Measurements from ENCODE around the gene DECR2. TPM values are rescaled to one million over a fixed set of nuclear protein-coding genes. Genes with fewer than 3 reads are reported as not detected.

The DECR2 gene
- total and polyA plus RNA-seq, 4 donors = 42.2 to 210 (median 126) TPM

GRCh38 chr16:457732-458400 lies 56.2 kb downstream of the DECR2 start:
- Histone ChIP-seq H3K36me3 (ENCODE audit: control insufficient read depth in 4 of 4, insufficient read depth in 3 of 4, low read depth in 1 of 4, low read length in 3 of 4) (peaks cover 0 to 4% (median 1%) of the 10 kb centered on the region in 4 donors), H3K27me3 (ENCODE audit: control insufficient read depth in 4 of 4, insufficient read depth in 4 of 4, low read length in 3 of 4) (no peaks in the 10 kb centered on the region), H3K4me1 (ENCODE audit: control insufficient read depth in 4 of 4, insufficient read depth in 4 of 4, low read length in 3 of 4) (peaks cover 9 to 18% (median 16%) of the 10 kb centered on the region in 4 donors), H3K27ac (ENCODE audit: low read depth in 1 of 2, low read length in 2 of 2) (peak overlapping the region; percentile 57 to 79), H3K9ac (ENCODE audit: low read depth in 1 of 2, low read length in 2 of 2) (no peak overlapping the region), H3K4me3 (ENCODE audit: low read depth in 1 of 3, low read length in 3 of 3) (no peak overlapping the region), H3K9me3 (ENCODE audit: control insufficient read depth in 4 of 4, low read length in 3 of 4) (no peaks in the 10 kb centered on the region)
- no peak for DNase-seq (ENCODE audit: low spot score)
- TF ChIP-seq HNF4A (conservative IDR thresholded peaks at IDR 0.05) (peak; percentile 25 to 36), SP1 (IDR thresholded peaks at IDR 0.05) (peak; percentile 5), TAF1 (conservative IDR thresholded peaks at IDR 0.05) (no peak), FOXA1 (IDR thresholded peaks at IDR 0.05) (no peak), ATF3 (IDR thresholded peaks at IDR 0.05) (no peak)
- WGBS = 76% methylated on average over 14 of the region's 14 CpGs

- H3K4me1 ChIP-seq (ENCODE audit: control insufficient read depth in 4 of 4, insufficient read depth in 4 of 4, low read length in 3 of 4) = peaks cover 9 to 18% (median 16%) of the 10 kb centered on the region in 4 donors
- H3K9ac ChIP-seq (ENCODE audit: low read depth in 1 of 2, low read length in 2 of 2) = no peak overlapping the region
- no peak overlapping the region for H3K27ac ChIP-seq (ENCODE audit: low read depth in 1 of 2, low read length in 2 of 2)
- H3K4me3 ChIP-seq (ENCODE audit: low read depth in 1 of 3, low read length in 3 of 3) = no peak overlapping the region
- H3K27me3 ChIP-seq (ENCODE audit: control insufficient read depth in 4 of 4, insufficient read depth in 4 of 4, low read length in 3 of 4) = no peaks in the 10 kb centered on the region
- no peak for DNase-seq (ENCODE audit: low spot score)
- no peaks in the 10 kb centered on the region for H3K9me3 ChIP-seq (ENCODE audit: control insufficient read depth in 4 of 4, low read length in 3 of 4)
- H3K36me3 ChIP-seq (ENCODE audit: control insufficient read depth in 4 of 4, insufficient read depth in 3 of 4, low read depth in 1 of 4, low read length in 3 of 4) = peaks cover 0 to 4% (median 1%) of the 10 kb centered on the region in 4 donors
- no peak for TF ChIP-seq RAD21 (IDR thresholded peaks at IDR 0.05)
- no peak for TF ChIP-seq YY1 (IDR thresholded peaks at IDR 0.05)
- no peak for TF ChIP-seq FOXA2 (IDR thresholded peaks at IDR 0.05)
- 89% methylated on average over 7 of the region's 7 CpGs for WGBS
Measured at GRCh38 chr16:459761-460160, 58.1 kb downstream of the DECR2 start.

- 91% methylated on average over 20 of the region's 20 CpGs for WGBS
- no peak for DNase-seq (ENCODE audit: low spot score)
- H3K36me3 ChIP-seq (ENCODE audit: control insufficient read depth in 4 of 4, insufficient read depth in 3 of 4, low read depth in 1 of 4, low read length in 3 of 4) = peaks cover 0 to 4% (median 1%) of the 10 kb centered on the region in 4 donors
Measured at GRCh38 chr16:460787-461186, 59.1 kb downstream of the DECR2 start.

More at GRCh38 chr16:460787-461186, 59.1 kb downstream of the DECR2 start:
- Histone ChIP-seq H3K4me1 (ENCODE audit: control insufficient read depth in 4 of 4, insufficient read depth in 4 of 4, low read length in 3 of 4) (peaks cover 9 to 18% (median 16%) of the 10 kb centered on the region in 4 donors), H3K9ac (ENCODE audit: low read depth in 1 of 2, low read length in 2 of 2) (no peak overlapping the region), H3K27me3 (ENCODE audit: control insufficient read depth in 4 of 4, insufficient read depth in 4 of 4, low read length in 3 of 4) (no peaks in the 10 kb centered on the region), H3K27ac (ENCODE audit: low read depth in 1 of 2, low read length in 2 of 2) (no peak overlapping the region), H3K9me3 (ENCODE audit: control insufficient read depth in 4 of 4, low read length in 3 of 4) (no peaks in the 10 kb centered on the region), H3K4me3 (ENCODE audit: low read depth in 1 of 3, low read length in 3 of 3) (no peak overlapping the region)
- TF ChIP-seq YY1 (IDR thresholded peaks at IDR 0.05) (no peak), RAD21 (IDR thresholded peaks at IDR 0.05) (no peak), GABPA (IDR thresholded peaks at IDR 0.05 in 1 of 2, conservative IDR thresholded peaks at IDR 0.05 in 1 of 2) (no peak), ATF3 (IDR thresholded peaks at IDR 0.05) (no peak)

Small RNA genes within 50 kb of the gene (small RNA-seq; reads per million reads assigned to genes)
- gene RF00019 = not detected

Other genes with a start within 250 kb of the DECR2 start
- gene HBZ, start 249.2 kb upstream of the DECR2 start, total RNA-seq = 10 to 100 TPM in 1 of 2 donors, not detected in 1; 55.8 TPM
- gene HBZ, start 249.2 kb upstream of the DECR2 start, polyA plus RNA-seq = not detected
- 1,000 to 10,000 TPM in 1 of 2 donors, not detected in 1; 2,893 TPM for gene HBM, start 235.9 kb upstream of the DECR2 start, total RNA-seq
- under 1 TPM in 1 of 2 donors, not detected in 1; 0.28 TPM for gene HBM, start 235.9 kb upstream of the DECR2 start, polyA plus RNA-seq
- over 10,000 TPM in 1 of 2 donors, 1 to 10 TPM in 1; 2.8 to 36,951 TPM for gene HBA2, start 229.0 kb upstream of the DECR2 start, total RNA-seq
- gene HBA2, start 229.0 kb upstream of the DECR2 start, polyA plus RNA-seq = 10 to 100 TPM; 15.5 to 76.5 TPM
- gene HBA1, start 225.2 kb upstream of the DECR2 start, total RNA-seq = over 10,000 TPM in 1 of 2 donors, 1 to 10 TPM in 1; 3.5 to 19,034 TPM
- gene HBA1, start 225.2 kb upstream of the DECR2 start, polyA plus RNA-seq = 10 to 100 TPM; 18.5 to 41.6 TPM
- gene HBQ1, start 221.4 kb upstream of the DECR2 start, total RNA-seq = 10 to 100 TPM in 1 of 2 donors, not detected in 1; 50.9 TPM
- not detected for gene HBQ1, start 221.4 kb upstream of the DECR2 start, polyA plus RNA-seq
- 10 to 100 TPM; 19.5 to 34.3 TPM for gene LUC7L, start 172.4 kb upstream of the DECR2 start, total RNA-seq
- 10 to 100 TPM; 11.5 to 19.8 TPM for gene LUC7L, start 172.4 kb upstream of the DECR2 start, polyA plus RNA-seq
- gene FAM234A, start 167.1 kb upstream of the DECR2 start, total RNA-seq = 10 to 100 TPM; 26.6 to 29.0 TPM
- 10 to 100 TPM; 24.1 to 39.7 TPM for gene FAM234A, start 167.1 kb upstream of the DECR2 start, polyA plus RNA-seq
- 1 to 10 TPM in 1 of 2 donors, not detected in 1; 1.6 TPM for gene RGS11, start 125.9 kb upstream of the DECR2 start, total RNA-seq
- gene RGS11, start 125.9 kb upstream of the DECR2 start, polyA plus RNA-seq = under 1 TPM; 0.51 to 0.77 TPM
- under 1 TPM in 1 of 2 donors, not detected in 1; 0.08 TPM for gene ARHGDIG, start 121.3 kb upstream of the DECR2 start, total RNA-seq
- not detected for gene ARHGDIG, start 121.3 kb upstream of the DECR2 start, polyA plus RNA-seq
- gene PDIA2, start 118.7 kb upstream of the DECR2 start, total RNA-seq = under 1 TPM in 1 of 2 donors, not detected in 1; 0.09 TPM
- under 1 TPM in 1 of 2 donors, not detected in 1; 0.03 TPM for gene PDIA2, start 118.7 kb upstream of the DECR2 start, polyA plus RNA-seq
- 10 to 100 TPM in 1 of 2 donors, 1 to 10 TPM in 1; 9.4 to 10.3 TPM for gene AXIN1, start 49.2 kb upstream of the DECR2 start, total RNA-seq
- gene AXIN1, start 49.2 kb upstream of the DECR2 start, polyA plus RNA-seq = 1 to 10 TPM; 2.0 to 6.5 TPM
- gene MRPL28, start 31.3 kb upstream of the DECR2 start, total RNA-seq = 10 to 100 TPM; 28.3 to 41.5 TPM
- 10 to 100 TPM; 58.6 to 63.4 TPM for gene MRPL28, start 31.3 kb upstream of the DECR2 start, polyA plus RNA-seq
- 10 to 100 TPM; 34.4 to 41.7 TPM for gene PGAP6, start 19.9 kb upstream of the DECR2 start, total RNA-seq
- gene PGAP6, start 19.9 kb upstream of the DECR2 start, polyA plus RNA-seq = 10 to 100 TPM; 18.9 to 50.5 TPM
- gene NME4, start 4.7 kb upstream of the DECR2 start, total RNA-seq = 10 to 100 TPM; 39.2 to 91.4 TPM
- gene NME4, start 4.7 kb upstream of the DECR2 start, polyA plus RNA-seq = 100 to 1,000 TPM in 1 of 2 donors, 10 to 100 TPM in 1; 76.4 to 118 TPM
- gene RAB11FIP3, start 23.8 kb downstream of the DECR2 start, total RNA-seq = 10 to 100 TPM in 1 of 2 donors, 1 to 10 TPM in 1; 8.8 to 29.4 TPM
- 10 to 100 TPM in 1 of 2 donors, 1 to 10 TPM in 1; 3.5 to 22.6 TPM for gene RAB11FIP3, start 23.8 kb downstream of the DECR2 start, polyA plus RNA-seq
- 10 to 100 TPM; 26.2 to 37.2 TPM for gene CAPN15, start 125.8 kb downstream of the DECR2 start, total RNA-seq
- gene CAPN15, start 125.8 kb downstream of the DECR2 start, polyA plus RNA-seq = 10 to 100 TPM in 1 of 2 donors, 1 to 10 TPM in 1; 5.9 to 17.0 TPM
- gene PRR35, start 158.5 kb downstream of the DECR2 start, total RNA-seq = not detected
- not detected for gene PRR35, start 158.5 kb downstream of the DECR2 start, polyA plus RNA-seq
- 1 to 10 TPM in 1 of 2 donors, under 1 TPM in 1; 0.25 to 7.0 TPM for gene NHLRC4, start 165.1 kb downstream of the DECR2 start, total RNA-seq
- gene NHLRC4, start 165.1 kb downstream of the DECR2 start, polyA plus RNA-seq = under 1 TPM in 1 of 2 donors, not detected in 1; 0.17 TPM
- 100 to 1,000 TPM in 1 of 2 donors, 10 to 100 TPM in 1; 16.8 to 144 TPM for gene PIGQ, start 168.1 kb downstream of the DECR2 start, total RNA-seq
- 10 to 100 TPM; 18.9 to 22.4 TPM for gene PIGQ, start 168.1 kb downstream of the DECR2 start, polyA plus RNA-seq
- gene RAB40C, start 188.2 kb downstream of the DECR2 start, total RNA-seq = 10 to 100 TPM in 1 of 2 donors, 1 to 10 TPM in 1; 7.7 to 11.0 TPM
- gene RAB40C, start 188.2 kb downstream of the DECR2 start, polyA plus RNA-seq = 10 to 100 TPM in 1 of 2 donors, 1 to 10 TPM in 1; 6.1 to 10.7 TPM
- gene WFIKKN1, start 229.1 kb downstream of the DECR2 start, total RNA-seq = 1 to 10 TPM in 1 of 2 donors, under 1 TPM in 1; 0.67 to 1.2 TPM
- gene WFIKKN1, start 229.1 kb downstream of the DECR2 start, polyA plus RNA-seq = under 1 TPM; 0.19 to 0.24 TPM
- 10 to 100 TPM; 26.3 to 28.1 TPM for gene METTL26, start 234.4 kb downstream of the DECR2 start, total RNA-seq
- gene METTL26, start 234.4 kb downstream of the DECR2 start, polyA plus RNA-seq = 10 to 100 TPM; 54.6 to 69.1 TPM
- 10 to 100 TPM; 16.3 to 45.5 TPM for gene MCRIP2, start 239.9 kb downstream of the DECR2 start, total RNA-seq
- gene MCRIP2, start 239.9 kb downstream of the DECR2 start, polyA plus RNA-seq = 10 to 100 TPM; 77.4 to 97.3 TPM
- 10 to 100 TPM in 1 of 2 donors, 1 to 10 TPM in 1; 10.0 to 13.4 TPM for gene WDR90, start 247.5 kb downstream of the DECR2 start, total RNA-seq
- 1 to 10 TPM; 4.7 to 5.9 TPM for gene WDR90, start 247.5 kb downstream of the DECR2 start, polyA plus RNA-seq

Data from liver (tissue), 10 donors.